H7 (cell line): Measurements from ENCODE around the gene NACC2. TPM values are rescaled to one million over a fixed set of nuclear protein-coding genes. Genes with fewer than 3 reads are reported as not detected.
A peak's percentile ranks its signal among the peaks of the same experiment; 100 is the strongest.
"Not testable (repeated sequence)": the region's sequence is repeated elsewhere in the genome, so short reads cannot be mapped to it uniquely, and the experiment has no call there.

Experiments
- DNase-seq: peaks from one replicate; pipeline ENCODE4 v3.0.0; 2012
- H3K27me3 ChIP-seq: 2 replicates; pipeline ENCODE4 v1.6.0; 2011; ENCODE audit warnings: mild to moderate bottlenecking, low read length; ENCODE audit not compliant: control insufficient read depth, insufficient read depth
- H3K36me3 ChIP-seq: replicated peaks from 2 replicates; pipeline ENCODE4 v1.5.1; 2011; ENCODE audit warnings: low read length; ENCODE audit not compliant: control insufficient read depth, insufficient read depth
- H3K4me3 ChIP-seq: 2 replicates; pipeline ENCODE4 v1.5.1; 2011; ENCODE audit warnings: low read depth, mild to moderate bottlenecking, control low read depth, low read length, moderate library complexity; ENCODE audit not compliant: insufficient read depth
- total RNA-seq: library from RNA; depleted of rRNA; stranded (reverse); fragments of >200 nt; shearing (Covaris generic); gene quantifications from 2 replicates; pipeline ENCODE4 v1.2.3, GENCODE V29; 2014

NACC2 gene
- total RNA-seq, 1 experiment from 2014 or later = 19.3 TPM

GRCh38 chr9:136079211-136079915 lies 15.7 kb downstream of the NACC2 start:
- no peak overlapping the region for H3K4me3 ChIP-seq

GRCh38 chr9:136078498-136079011 lies 16.5 kb downstream of the NACC2 start:
- Histone ChIP-seq H3K36me3 (no peaks in the 10 kb centered on the region), H3K4me3 (no peak overlapping the region), H3K27me3 (no peaks in the 10 kb centered on the region)
- DNase-seq = peak; percentile 52

More at GRCh38 chr9:136079211-136079915, 15.7 kb downstream of the NACC2 start:
- DNase-seq = peak; percentile 72
- Histone ChIP-seq H3K36me3 (no peaks in the 10 kb centered on the region), H3K27me3 (no peaks in the 10 kb centered on the region)

GRCh38 chr9:136078024-136078423 lies 17.1 kb downstream of the NACC2 start:
- peak; percentile 45 for DNase-seq
- Histone ChIP-seq H3K36me3 (no peaks in the 10 kb centered on the region), H3K27me3 (no peaks in the 10 kb centered on the region)

GRCh38 chr9:136077491-136077890 lies 17.6 kb downstream of the NACC2 start:
- Histone ChIP-seq H3K27me3 (no peaks in the 10 kb centered on the region), H3K4me3 (no peak overlapping the region), H3K36me3 (no peaks in the 10 kb centered on the region)
- peak; percentile 40 for DNase-seq

More at GRCh38 chr9:136078024-136078423, 17.1 kb downstream of the NACC2 start:
- H3K4me3 ChIP-seq = no peak overlapping the region

GRCh38 chr9:136075881-136076678 lies 19.0 kb downstream of the NACC2 start:
- DNase-seq = peak; percentile 47
- no peaks in the 10 kb centered on the region for H3K36me3 ChIP-seq
- H3K27me3 ChIP-seq = no peaks in the 10 kb centered on the region
- H3K4me3 ChIP-seq = no peak overlapping the region

- H3K36me3 ChIP-seq = no peaks in the 10 kb centered on the region
- no peak overlapping the region for H3K4me3 ChIP-seq
- no peaks in the 10 kb centered on the region for H3K27me3 ChIP-seq
- peak; percentile 47 for DNase-seq
Measured at GRCh38 chr9:136075134-136075841, 19.8 kb downstream of the NACC2 start.

GRCh38 chr9:136074706-136075105 lies 20.4 kb downstream of the NACC2 start:
- no peaks in the 10 kb centered on the region for H3K36me3 ChIP-seq
- no peaks in the 10 kb centered on the region for H3K27me3 ChIP-seq
- DNase-seq = peak; percentile 61
- H3K4me3 ChIP-seq = no peak overlapping the region

- Histone ChIP-seq H3K4me3 (no peak overlapping the region), H3K27me3 (no peaks in the 10 kb centered on the region), H3K36me3 (no peaks in the 10 kb centered on the region)
- peak; percentile 38 for DNase-seq
Measured at GRCh38 chr9:136062657-136063439, 32.2 kb downstream of the NACC2 start.

GRCh38 chr9:136061916-136062315 lies 33.2 kb downstream of the NACC2 start:
- H3K4me3 ChIP-seq, H3K36me3 ChIP-seq, DNase-seq, H3K27me3 ChIP-seq: not testable (repeated sequence)

- no peaks in the 10 kb centered on the region for H3K27me3 ChIP-seq
- no peak overlapping the region for H3K4me3 ChIP-seq
- peak; percentile 46 for DNase-seq
- no peaks in the 10 kb centered on the region for H3K36me3 ChIP-seq
Measured at GRCh38 chr9:136061405-136061804, 33.7 kb downstream of the NACC2 start.

GRCh38 chr9:136060671-136061371 lies 34.3 kb downstream of the NACC2 start:
- peak; percentile 64 for DNase-seq
- Histone ChIP-seq H3K27me3 (no peaks in the 10 kb centered on the region), H3K4me3 (no peak overlapping the region), H3K36me3 (no peaks in the 10 kb centered on the region)

GRCh38 chr9:136059851-136060670 lies 35.0 kb downstream of the NACC2 start:
- DNase-seq = peak; percentile 55
- Histone ChIP-seq H3K4me3 (no peak overlapping the region), H3K27me3 (no peaks in the 10 kb centered on the region), H3K36me3 (no peaks in the 10 kb centered on the region)

- H3K27me3 ChIP-seq = no peaks in the 10 kb centered on the region
- H3K4me3 ChIP-seq = no peak overlapping the region
- no peaks in the 10 kb centered on the region for H3K36me3 ChIP-seq
- DNase-seq = peak; percentile 68
Measured at GRCh38 chr9:136059321-136059791, 35.7 kb downstream of the NACC2 start.
